Posterior cingulate gyrus (tissue), 11 donors: ENCODE measurements around the gene IL31.

Experiments
- DNase-seq, 10 donors: peaks; one replicate each; pipeline versions ENCODE4 v3.0.0 to v3.0.0-alpha.2; 2020 to 2021; ENCODE audit warnings: mixed read lengths in 3 of 10
- intact Hi-C: fragments of 100-400 bp; cut with DNase I; formaldehyde crosslinking; loops from one replicate; pipeline ENCODE4 v1.15.1; 2023

IL31 gene

DNA sequence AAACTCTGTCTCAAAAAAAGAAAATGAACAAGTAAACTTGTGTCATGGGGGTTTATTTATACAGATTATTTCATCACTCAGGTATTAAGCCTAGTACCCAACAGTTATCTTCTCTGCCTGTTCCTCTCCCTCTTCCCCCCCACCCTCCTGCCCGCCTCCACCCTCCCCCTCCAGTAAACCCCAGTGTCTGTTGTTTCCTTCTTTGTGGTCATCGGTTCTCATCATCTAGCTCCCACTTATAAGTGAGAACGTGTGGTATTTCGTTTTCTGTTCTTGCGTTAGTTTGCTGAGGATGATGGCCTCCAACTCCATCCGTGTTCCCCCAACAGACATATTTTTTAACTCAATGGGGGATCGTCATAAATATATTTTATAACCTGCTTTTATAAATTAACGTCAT lies 12.3 kb downstream of the IL31 start:
- intact Hi-C loops: no loop called here
- DNase-seq: no peak

DNA sequence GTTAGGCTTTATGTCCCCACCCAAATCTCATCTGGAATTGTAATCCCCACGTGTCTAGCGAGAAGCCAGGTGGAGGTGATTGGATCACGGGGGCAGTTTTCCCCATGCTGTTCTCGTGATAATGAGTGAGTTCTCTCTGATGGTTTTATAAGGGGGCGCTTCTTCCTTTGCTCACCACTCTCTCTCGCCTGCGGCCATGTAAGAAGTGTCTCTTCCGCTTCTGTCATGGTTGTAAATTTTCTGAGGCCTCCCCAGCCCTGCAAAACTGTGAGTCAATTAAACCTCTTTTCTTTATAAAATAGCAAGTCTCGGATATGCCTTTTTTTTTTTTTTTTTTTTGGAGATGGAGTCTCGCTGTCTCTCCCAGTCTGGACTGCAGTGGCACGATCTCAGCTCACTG lies 13.3 kb downstream of the IL31 start:
- intact Hi-C loops: no loop called here
- DNase-seq: peak in 1 of 10 donors; percentile 47

GRCh38 chr12:122159882-122160281 lies 14.1 kb downstream of the IL31 start:
- intact Hi-C loops: no loop called here
- no peak for DNase-seq

DNA sequence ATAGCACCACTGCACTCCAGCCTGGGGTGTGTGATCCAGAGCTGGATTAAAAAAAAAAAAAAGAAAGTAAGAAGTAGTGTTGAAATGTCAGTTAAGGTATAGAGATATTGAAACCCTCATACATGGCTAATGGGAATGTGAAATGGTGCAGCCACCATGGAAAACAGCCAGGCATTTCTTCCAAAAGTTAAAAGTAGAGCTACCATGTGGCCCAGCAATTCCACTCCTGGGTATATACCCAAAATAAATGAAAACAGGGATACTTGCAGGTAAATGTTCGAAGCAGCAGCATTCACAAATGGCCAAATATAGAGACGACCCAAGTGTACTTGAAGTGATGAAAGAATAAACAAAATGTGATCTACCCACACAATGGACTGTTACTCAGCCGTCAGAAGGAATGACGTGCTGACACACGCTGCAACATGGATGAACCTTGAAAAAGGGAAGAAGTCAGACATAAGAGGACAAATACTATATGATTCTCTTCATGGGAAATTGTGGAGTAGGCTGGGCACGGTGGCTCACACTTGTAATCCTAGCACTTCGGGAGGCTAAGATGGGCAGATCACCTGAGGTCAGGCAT lies 15.2 kb downstream of the IL31 start:
- intact Hi-C loops: no loop called here
- peak in 1 of 10 donors; percentile 5 for DNase-seq

- DNase-seq: no peak
- intact Hi-C loops: no loop called here
These were observed 18.3 kb downstream of the IL31 start for GRCh38 chr12:122155705-122156104.

DNA sequence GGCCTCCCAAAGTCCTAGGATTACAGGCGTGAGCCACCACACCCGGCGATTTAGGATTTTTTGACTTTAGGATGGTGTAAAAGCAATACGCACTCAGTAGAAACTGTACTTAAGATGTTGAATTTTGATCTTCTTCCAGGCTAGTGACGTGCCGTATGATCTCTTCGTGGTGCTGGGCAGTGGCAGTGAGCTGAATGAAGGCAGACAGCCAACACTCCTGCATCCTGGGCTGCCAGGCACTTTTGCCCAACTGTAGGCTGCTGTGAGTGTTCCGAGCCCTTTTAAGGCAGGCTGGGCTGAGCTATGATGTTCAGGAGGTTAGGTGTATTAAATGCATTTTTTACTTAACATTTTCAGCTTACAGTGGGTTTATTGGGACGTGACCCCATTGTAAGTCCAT lies 21.3 kb downstream of the IL31 start:
- no peak for DNase-seq
- intact Hi-C loops: no loop called here

- DNase-seq: no peak
- intact Hi-C loops: no loop called here
These were observed 23.8 kb downstream of the IL31 start for GRCh38 chr12:122150127-122150681.

DNA sequence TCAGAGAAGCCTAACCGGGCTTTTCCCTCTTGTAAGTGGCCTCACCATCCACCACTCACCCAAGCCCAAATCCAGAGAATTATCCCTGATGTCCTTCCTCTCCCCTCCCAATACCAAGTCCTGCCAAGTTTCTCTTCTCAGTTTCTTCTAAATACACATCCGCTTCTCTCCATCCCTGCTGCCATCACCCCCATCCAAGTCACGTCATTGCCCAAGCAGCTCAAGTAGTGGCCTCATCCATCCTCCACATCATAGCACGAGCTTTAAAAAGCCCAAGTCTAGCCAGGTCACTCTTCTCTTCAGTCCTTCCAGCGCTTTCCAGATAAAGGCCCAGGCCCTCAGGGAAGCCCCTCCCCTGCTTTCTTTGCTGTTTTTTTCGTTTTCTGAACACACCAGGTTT lies 25.4 kb downstream of the IL31 start:
- peak in 1 of 10 donors; percentile 1 for DNase-seq
- intact Hi-C loops: no loop called here

DNA sequence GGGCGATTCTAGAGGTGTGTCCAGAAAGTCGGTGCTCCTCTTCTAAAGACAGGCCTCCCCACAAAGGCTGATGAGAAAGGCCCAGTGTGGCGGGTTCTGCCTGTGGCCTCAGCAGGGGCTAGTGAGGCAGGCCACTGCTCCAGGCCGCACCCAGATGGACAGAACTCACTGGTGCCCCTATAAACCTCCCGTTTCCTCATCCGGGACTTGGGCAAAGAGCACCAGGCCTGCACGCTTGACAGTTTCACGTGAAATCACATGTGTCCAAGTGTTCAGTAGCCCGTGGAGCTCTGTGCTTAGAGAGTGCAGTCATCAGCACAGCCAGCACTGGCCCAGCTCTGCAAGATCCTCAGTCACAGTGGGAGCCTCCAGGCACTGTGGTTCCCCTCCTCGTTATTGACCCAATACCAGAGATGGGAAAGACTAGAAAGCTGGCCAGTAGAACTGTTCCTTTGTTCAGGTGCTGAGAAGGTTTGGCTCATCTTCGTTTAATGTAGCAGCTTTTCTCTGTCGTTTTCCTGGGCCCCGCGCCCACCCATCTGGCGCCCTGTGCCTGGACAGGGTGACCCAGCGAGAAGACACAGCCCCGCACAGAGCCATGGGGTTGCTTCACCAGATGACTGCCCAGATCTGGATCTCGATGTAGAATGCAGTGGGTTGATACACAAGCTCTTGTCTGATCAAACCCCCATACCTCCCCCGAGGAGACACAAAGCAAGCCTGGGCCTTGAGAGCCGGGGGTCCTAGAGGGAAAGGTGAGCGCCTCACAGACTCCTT lies 26.3 kb downstream of the IL31 start:
- intact Hi-C loops: no loop called here
- DNase-seq: peak in 1 of 10 donors; percentile 62

GRCh38 chr12:122145505-122146330 lies 28.3 kb downstream of the IL31 start:
- DNase-seq: peak in 1 of 10 donors; percentile 44

DNA sequence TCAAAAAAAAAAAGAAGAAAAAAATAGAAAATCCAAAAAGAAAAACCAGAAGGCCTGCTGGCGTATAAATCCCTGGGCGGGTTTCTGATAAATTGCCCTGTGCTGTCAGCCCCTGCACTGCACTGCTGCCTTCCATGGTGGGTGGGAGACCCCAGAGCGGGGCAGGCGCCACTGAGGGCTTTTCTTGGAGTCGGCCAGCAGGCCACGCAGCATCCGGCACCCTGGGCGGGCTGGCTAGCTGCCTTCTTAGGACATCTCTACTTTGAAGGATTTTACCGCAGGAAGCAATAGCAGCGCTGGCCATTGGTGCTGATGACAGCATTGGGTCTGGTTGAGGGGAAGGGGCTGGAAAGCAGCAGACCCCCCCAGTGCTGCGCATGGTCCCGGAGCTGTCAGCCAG lies 29.1 kb downstream of the IL31 start:
- intact Hi-C loops: no loop called here
- DNase-seq: peak in 1 of 10 donors; percentile 39

More at GRCh38 chr12:122145505-122146330, 28.3 kb downstream of the IL31 start:
- intact Hi-C loops: no loop called here

DNA sequence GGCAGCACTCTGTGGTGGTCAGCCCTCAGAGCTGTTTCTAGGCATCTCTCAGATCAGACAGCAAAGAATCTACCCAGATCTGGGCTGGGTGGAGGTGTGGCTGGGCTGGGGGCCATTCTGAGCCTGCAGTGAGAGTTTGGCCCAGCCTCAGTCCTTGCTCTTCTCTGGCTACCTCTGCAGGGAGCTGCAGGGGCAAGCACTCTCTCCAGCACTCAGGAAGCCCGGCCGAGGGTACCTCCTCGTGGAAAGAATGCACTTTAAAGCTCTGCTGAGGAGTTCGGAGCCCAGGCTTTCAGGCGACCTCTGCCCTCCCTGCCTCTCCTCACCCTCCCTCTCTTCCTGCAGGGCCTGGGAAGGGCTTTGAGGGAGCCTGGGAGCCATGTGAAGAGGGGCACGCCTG lies 31.2 kb downstream of the IL31 start:
- intact Hi-C loops: no loop called here
- DNase-seq: no peak

- intact Hi-C loops: no loop called here
- no peak for DNase-seq
These were observed 31.9 kb downstream of the IL31 start for GRCh38 chr12:122141911-122142725.

GRCh38 chr12:122140467-122141257 lies 33.4 kb downstream of the IL31 start:
- DNase-seq: peak in 2 of 10 donors; percentile 12 to 61
- intact Hi-C loops: no loop called here

- DNase-seq: no peak
- intact Hi-C loops: loop anchor here (10.0 kb wide), 2 partner anchors 55 to 215 kb away; no protein-coding TSS in a partner anchor
These were observed 34.1 kb downstream of the IL31 start for GRCh38 chr12:122139941-122140340.

DNA sequence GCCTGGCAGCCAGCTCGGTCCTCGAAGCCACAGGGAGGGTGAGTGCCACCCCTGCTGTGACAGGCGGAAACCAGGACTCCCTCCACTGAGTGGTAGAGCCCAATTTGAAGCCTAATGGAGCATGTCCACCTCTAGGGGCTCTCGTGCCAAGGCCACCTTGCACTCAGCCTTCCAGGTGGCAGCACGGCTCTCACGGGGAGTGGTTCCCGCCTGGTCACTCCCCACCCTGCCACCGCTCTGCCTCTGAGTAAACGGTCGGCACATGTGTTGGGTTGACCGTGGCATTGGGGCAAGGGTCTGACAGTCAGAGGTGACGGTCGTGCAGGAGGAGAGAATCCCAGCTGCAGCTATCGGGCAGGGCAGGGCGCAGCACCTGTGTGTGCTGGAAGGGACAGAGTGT lies 34.8 kb downstream of the IL31 start:
- intact Hi-C loops: loop anchor here (10.0 kb wide), 2 partner anchors 56 to 216 kb away; no protein-coding TSS in a partner anchor
- peak in 1 of 10 donors; percentile 55 for DNase-seq

DNA sequence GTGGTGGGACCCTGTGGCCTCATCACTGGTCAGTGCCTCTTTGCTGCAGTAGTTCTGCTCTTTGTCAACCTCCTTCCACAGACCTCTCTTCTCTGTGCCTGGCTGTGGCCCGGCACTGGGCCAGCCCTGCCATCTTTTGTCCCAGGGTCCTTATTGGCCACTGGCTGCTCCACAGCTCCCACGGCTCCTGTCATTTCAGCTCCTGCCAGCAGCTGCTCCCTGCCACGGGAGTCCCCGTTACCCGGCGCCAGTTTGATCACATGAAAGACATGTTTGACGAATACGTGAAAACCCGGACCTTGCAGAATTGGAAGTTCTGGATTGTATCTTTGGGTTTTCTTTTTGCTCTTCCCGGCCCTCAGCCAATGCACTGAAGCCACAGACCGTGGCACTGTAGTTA lies 35.4 kb downstream of the IL31 start:
- intact Hi-C loops: loop anchor here (10.0 kb wide), 2 partner anchors 56 to 216 kb away; no protein-coding TSS in a partner anchor
- peak in 1 of 10 donors; percentile 35 for DNase-seq

GRCh38 chr12:122138181-122138580 lies 35.8 kb downstream of the IL31 start:
- DNase-seq: peak in 2 of 10 donors; percentile 21 to 55
- intact Hi-C loops: loop anchor here (10.0 kb wide), 2 partner anchors 57 to 217 kb away; no protein-coding TSS in a partner anchor

DNA sequence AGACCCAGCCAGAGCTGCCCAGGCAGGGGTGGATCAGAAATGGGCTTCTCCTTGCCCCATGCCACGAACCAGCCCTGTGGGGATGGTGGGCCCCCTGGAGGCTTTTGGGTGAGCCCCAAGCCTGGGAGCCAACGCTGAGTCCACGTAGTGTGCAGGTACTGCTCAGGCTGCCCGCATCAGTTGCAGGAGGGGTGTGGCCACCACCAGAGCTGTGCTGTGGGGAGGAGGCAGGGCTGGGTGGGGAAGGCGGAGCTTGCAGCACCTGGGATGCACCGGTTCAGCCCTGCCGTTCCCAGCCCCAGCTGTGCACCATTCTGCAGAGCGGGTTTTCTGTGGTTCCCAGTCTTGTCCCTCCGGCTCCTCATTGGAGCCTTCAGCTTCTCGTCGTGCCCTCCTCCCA lies 36.3 kb downstream of the IL31 start:
- peak in 1 of 10 donors; percentile 53 for DNase-seq
- intact Hi-C loops: loop anchor here (10.0 kb wide), 2 partner anchors 57 to 217 kb away; no protein-coding TSS in a partner anchor
